Ascending aorta (tissue), 2 donors: Measurements from ENCODE around the gene GPR107. TPM values are rescaled to one million over a fixed set of nuclear protein-coding genes. Genes with fewer than 3 reads are reported as not detected.

Experiments
- DNase-seq, 2 donors: peaks; one replicate each; pipeline ENCODE4 v3.0.0-alpha.2; 2019; ENCODE audit warnings: low spot score in 2 of 2
- H3K27ac ChIP-seq, 2 donors: fragments of 200-600 bp; sonication (generic); one replicate each; pipeline ENCODE4 v1.5.1; 2016 to 2017; ENCODE audit warnings: mild to moderate bottlenecking in 1 of 2
- H3K27me3 ChIP-seq: fragments of 200-600 bp; sonication (generic); one replicate; pipeline ENCODE4 v1.5.1; 2017
- H3K36me3 ChIP-seq, 2 donors: fragments of 200-600 bp; sonication (generic); one replicate each; pipeline ENCODE4 v1.5.1; 2016
- H3K4me1 ChIP-seq, 2 donors: fragments of 200-600 bp; sonication (generic); one replicate each; pipeline ENCODE4 v1.5.1; 2016 to 2017; ENCODE audit warnings: mild to moderate bottlenecking in 1 of 2
- H3K4me3 ChIP-seq, 2 donors: fragments of 200-600 bp; sonication (generic); one replicate each; pipeline ENCODE4 v1.5.1; 2016 to 2017; ENCODE audit warnings: mild to moderate bottlenecking in 1 of 2
- H3K9me3 ChIP-seq, 2 donors: fragments of 200-600 bp; sonication (generic); one replicate each; pipeline ENCODE4 v1.5.1; 2016
- intact Hi-C: fragments of 100-400 bp; cut with DNase I; formaldehyde crosslinking; loops from one replicate; pipeline ENCODE4 v1.15.1; 2023
- total RNA-seq: library from RNA; depleted of rRNA; stranded (reverse); fragments of >200 nt; gene quantifications from one replicate; pipeline ENCODE4 v1.1.0, GENCODE V29; 2016
- TF ChIP-seq, protein P1 (sequence below), 3 experiments: fragments of 200-600 bp in 2 of 3; fragments of 450-650 bp in 1 of 3; sonication (generic) in 2 of 3; IDR thresholded peaks; one replicate each; pipeline ENCODE4 v1.5.1; 2016 to 2019; ENCODE audit warnings: antibody characterized with exemption in 3 of 3, mild to moderate bottlenecking in 1 of 3, moderate library complexity in 1 of 3

The GPR107 gene
- total RNA-seq, 1 donor from 2014 or later, result 37.4 TPM

DNA sequence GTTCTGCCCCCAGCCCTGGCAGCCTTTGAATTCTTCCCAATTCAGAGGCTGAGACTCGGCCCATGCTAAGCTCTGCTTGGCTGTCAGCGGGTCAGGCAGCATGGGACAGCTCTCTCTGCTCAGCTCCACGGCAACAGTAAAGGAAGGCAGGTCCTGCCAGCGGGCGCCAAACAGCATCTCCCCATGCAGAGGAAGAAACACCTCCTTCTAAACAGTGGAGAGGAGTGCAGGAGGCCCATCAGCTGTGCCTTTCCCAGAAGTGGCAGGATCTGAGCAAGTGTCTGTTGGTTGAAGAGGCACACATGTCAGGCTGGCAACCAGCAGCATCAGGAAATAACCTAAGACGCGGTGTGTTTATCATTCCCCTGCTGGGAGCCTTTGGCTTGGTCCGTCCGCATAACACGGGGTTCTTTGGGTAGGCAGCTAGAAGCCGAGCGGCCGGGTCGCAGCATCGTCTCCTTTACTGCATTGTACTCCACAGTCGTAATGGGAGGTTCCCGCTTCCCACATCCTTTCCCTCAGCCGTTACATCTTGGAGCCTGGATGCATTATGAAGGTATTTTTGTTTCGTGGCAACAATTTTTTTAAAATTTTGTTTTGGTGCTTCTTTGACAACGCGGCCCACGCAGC, 75.8 kb downstream of the GPR107 start:
- Histone ChIP-seq H3K4me3 (no peak overlapping the region), H3K4me1 (no peaks in the 10 kb centered on the region), H3K9me3 (no peaks in the 10 kb centered on the region), H3K27me3 (no peaks in the 10 kb centered on the region), H3K36me3 (peaks cover 39 to 69% of the 10 kb centered on the region in 2 donors), H3K27ac (peak overlapping the region; percentile 46 to 64)
- TF ChIP-seq, protein P1, sequence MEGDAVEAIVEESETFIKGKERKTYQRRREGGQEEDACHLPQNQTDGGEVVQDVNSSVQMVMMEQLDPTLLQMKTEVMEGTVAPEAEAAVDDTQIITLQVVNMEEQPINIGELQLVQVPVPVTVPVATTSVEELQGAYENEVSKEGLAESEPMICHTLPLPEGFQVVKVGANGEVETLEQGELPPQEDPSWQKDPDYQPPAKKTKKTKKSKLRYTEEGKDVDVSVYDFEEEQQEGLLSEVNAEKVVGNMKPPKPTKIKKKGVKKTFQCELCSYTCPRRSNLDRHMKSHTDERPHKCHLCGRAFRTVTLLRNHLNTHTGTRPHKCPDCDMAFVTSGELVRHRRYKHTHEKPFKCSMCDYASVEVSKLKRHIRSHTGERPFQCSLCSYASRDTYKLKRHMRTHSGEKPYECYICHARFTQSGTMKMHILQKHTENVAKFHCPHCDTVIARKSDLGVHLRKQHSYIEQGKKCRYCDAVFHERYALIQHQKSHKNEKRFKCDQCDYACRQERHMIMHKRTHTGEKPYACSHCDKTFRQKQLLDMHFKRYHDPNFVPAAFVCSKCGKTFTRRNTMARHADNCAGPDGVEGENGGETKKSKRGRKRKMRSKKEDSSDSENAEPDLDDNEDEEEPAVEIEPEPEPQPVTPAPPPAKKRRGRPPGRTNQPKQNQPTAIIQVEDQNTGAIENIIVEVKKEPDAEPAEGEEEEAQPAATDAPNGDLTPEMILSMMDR (IDR thresholded peaks at IDR 0.05), result no peak
- intact Hi-C loops, result no loop called here
- no peak for DNase-seq

DNA sequence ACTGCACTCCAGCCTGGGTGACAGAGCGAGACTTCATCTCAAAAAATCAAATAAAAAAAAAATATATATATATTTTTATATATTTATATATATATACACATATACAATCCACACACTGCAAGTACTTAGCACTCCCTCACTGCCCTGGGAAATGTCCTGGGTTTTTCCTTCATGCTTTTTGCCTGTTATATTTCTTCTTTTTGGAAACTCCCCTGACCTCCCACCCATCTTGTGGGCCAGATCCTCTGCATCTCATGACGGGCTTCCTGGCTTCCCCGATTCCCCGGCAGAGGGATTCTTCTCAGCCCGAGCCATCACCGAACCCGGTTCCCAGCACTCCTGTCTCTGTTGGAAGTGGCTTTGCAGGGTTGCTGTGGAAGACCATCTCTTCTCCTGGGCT, 79.0 kb downstream of the GPR107 start:
- Histone ChIP-seq H3K36me3 (peaks cover 27 to 81% of the 10 kb centered on the region in 2 donors), H3K27me3 (no peaks in the 10 kb centered on the region), H3K4me1 (no peaks in the 10 kb centered on the region), H3K27ac (no peak overlapping the region), H3K4me3 (no peak overlapping the region), H3K9me3 (no peaks in the 10 kb centered on the region)
- DNase-seq, result no peak
- TF ChIP-seq, protein P1 (IDR thresholded peaks at IDR 0.05), result no peak
- intact Hi-C loops, result no loop called here

DNA sequence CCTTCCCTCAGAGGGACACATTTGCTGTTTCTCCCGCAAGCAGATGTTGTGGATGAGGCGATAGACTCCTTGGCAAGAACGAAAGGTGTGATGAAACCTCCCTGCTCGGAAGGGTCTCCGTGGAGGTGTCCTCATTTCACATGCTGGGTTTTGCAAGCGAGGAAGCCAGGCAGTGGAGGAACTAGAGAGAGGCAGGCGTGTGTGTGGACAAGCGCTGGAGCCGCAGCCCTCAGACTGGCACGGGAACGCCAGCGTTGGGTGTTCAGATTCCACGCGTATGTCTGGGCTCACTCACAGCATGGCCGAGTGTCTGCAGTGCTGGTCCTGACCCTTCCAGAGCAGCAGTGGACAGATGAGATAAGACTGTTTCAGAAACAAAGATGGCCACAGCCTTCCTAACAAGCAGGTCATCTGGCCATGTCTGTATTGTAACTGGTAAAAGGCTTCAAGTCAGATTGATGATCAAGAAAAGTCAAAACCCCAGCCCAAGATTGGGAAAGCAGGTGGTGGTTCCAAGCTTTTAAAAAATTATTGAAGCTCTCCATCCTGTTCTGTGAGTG, 83.5 kb downstream of the GPR107 start:
- intact Hi-C loops, result no loop called here
- peak overlapping the region in 1 of 2 donors; percentile 64 for H3K27ac ChIP-seq

DNA sequence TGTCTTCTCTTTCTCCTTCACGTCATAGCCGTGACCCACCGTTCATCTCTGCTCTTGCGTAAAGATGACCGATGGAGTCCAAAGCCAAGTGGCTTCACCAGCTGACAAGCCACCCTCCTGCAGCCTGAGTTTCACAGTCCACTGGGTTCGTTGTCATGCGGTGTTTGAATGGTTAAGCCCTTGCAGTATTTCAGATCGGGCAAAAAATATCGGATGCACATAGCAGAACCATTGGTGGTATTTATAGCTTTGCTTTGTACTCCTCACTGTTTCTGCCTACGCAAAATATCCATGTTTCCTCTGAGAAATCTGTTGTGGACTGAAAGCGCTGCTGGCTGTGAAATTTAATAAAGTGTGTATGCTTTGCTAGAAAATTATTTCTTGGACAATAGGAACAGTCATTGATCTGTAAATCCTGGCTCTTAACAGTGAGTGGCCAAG, 84.0 kb downstream of the GPR107 start:
- TF ChIP-seq, protein P1 (IDR thresholded peaks at IDR 0.05), result no peak
- peak overlapping the region; percentile 39 to 64 for H3K27ac ChIP-seq
- H3K9me3 ChIP-seq, result no peaks in the 10 kb centered on the region
- no peak for DNase-seq
- peaks cover 0 to 7% of the 10 kb centered on the region in 2 donors for H3K4me1 ChIP-seq
- H3K4me3 ChIP-seq, result no peak overlapping the region
- no peaks in the 10 kb centered on the region for H3K27me3 ChIP-seq
- intact Hi-C loops, result no loop called here
- H3K36me3 ChIP-seq, result peaks cover 3 to 39% of the 10 kb centered on the region in 2 donors

More for the DNA sequence above, 83.5 kb downstream of the GPR107 start:
- peaks cover 0 to 7% of the 10 kb centered on the region in 2 donors for H3K4me1 ChIP-seq
- no peak for DNase-seq
- no peak overlapping the region for H3K4me3 ChIP-seq
- H3K27me3 ChIP-seq, result no peaks in the 10 kb centered on the region
- peaks cover 3 to 43% of the 10 kb centered on the region in 2 donors for H3K36me3 ChIP-seq
- H3K9me3 ChIP-seq, result no peaks in the 10 kb centered on the region
- TF ChIP-seq, protein P1 (IDR thresholded peaks at IDR 0.05), result no peak

DNA sequence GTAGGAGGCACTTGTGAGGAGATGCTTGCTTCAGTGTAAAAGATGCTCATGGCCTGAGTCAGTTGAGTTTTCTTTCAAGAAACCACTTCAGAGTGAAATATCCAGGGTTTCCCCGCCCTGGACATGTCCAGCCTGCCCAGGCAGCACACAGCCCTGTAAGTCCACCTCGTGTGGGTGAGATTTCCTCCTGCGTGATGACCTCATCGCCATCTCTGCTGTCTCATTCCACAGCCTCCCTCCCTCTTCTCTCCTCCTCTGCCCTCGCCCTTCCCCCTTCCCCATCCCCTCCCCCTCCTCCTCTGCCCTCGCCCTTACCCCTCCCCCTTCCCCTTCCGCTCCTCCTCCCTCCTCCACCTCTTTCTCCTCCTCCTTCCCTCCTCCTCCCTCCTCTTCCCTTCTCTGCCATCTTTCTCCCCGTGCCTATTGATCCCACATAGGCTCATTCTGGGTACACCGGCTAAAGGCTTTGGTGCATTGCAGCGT, 84.5 kb downstream of the GPR107 start:
- Histone ChIP-seq H3K4me3 (no peak overlapping the region), H3K9me3 (no peaks in the 10 kb centered on the region), H3K27me3 (no peaks in the 10 kb centered on the region), H3K36me3 (peaks cover 3 to 35% of the 10 kb centered on the region in 2 donors), H3K4me1 (peaks cover 0 to 7% of the 10 kb centered on the region in 2 donors), H3K27ac (peak overlapping the region; percentile 39 to 64)
- intact Hi-C loops, result no loop called here
- no peak for DNase-seq
- TF ChIP-seq, protein P1 (IDR thresholded peaks at IDR 0.05), result no peak
